Type B pancreatic cell (in vitro differentiated cells): Measurements from ENCODE around the gene CRYBG2. TPM values are rescaled to one million over a fixed set of nuclear protein-coding genes. Genes with fewer than 3 reads are reported as not detected.

Source experiments
- DNase-seq: peaks from one replicate; pipeline ENCODE4 v3.0.0; 2021; ENCODE audit warnings: mixed read lengths; ENCODE audit not compliant: unreplicated experiment; ENCODE audit errors: extremely low spot score
- H3K27ac Mint-ChIP-seq: 2 replicates; pipeline ENCODE4 v1.8.0; 2021; ENCODE audit warnings: mild to moderate bottlenecking, mixed read lengths
- H3K27me3 Mint-ChIP-seq: 2 replicates; pipeline ENCODE4 v1.8.0; 2021; ENCODE audit warnings: mixed read lengths
- H3K36me3 Mint-ChIP-seq: 2 replicates; pipeline ENCODE4 v1.8.0; 2021; ENCODE audit warnings: mixed read lengths
- H3K4me1 Mint-ChIP-seq: one replicate; pipeline ENCODE4 v1.8.0; 2021; ENCODE audit warnings: mixed read lengths; ENCODE audit not compliant: unreplicated experiment
- H3K4me3 Mint-ChIP-seq: 2 replicates; pipeline ENCODE4 v1.8.0; 2021; ENCODE audit warnings: mild to moderate bottlenecking, mixed read lengths
- H3K9me3 Mint-ChIP-seq: 2 replicates; pipeline ENCODE4 v1.8.0; 2021; ENCODE audit warnings: mixed read lengths
- CTCF ChIP-seq: fragments of 200-600 bp; sonication (generic); conservative IDR thresholded peaks from 2 replicates; pipeline ENCODE4 v1.5.0; 2021; ENCODE audit warnings: antibody characterized with exemption, mild to moderate bottlenecking
- total RNA-seq: library from RNA; stranded (reverse); gene quantifications from 2 replicates; pipeline ENCODE4 v1.2.1, GENCODE V29; 2021; ENCODE audit warnings: low replicate concordance

Gene CRYBG2
- total RNA-seq, 1 donor from 2014 or later: 20.0 TPM

- peaks cover 2% of the 10 kb centered on the region for H3K27me3 Mint-ChIP-seq
- H3K36me3 Mint-ChIP-seq: no peaks in the 10 kb centered on the region
- DNase-seq: no peak
- H3K9me3 Mint-ChIP-seq: no peaks in the 10 kb centered on the region
- H3K4me1 Mint-ChIP-seq: peaks cover 21% of the 10 kb centered on the region
- peak overlapping the region; percentile 80 for H3K4me3 Mint-ChIP-seq
- H3K27ac Mint-ChIP-seq: peak overlapping the region; percentile 95
- no peak for TF ChIP-seq CTCF
Measured at GRCh38 chr1:26350701-26351589, 3.0 kb downstream of the CRYBG2 start.

GRCh38 chr1:26350343-26350700 is 3.6 kb downstream of the CRYBG2 start:
- H3K27me3 Mint-ChIP-seq: no peaks in the 10 kb centered on the region
- H3K36me3 Mint-ChIP-seq: no peaks in the 10 kb centered on the region
- peaks cover 21% of the 10 kb centered on the region for H3K4me1 Mint-ChIP-seq
- no peak for TF ChIP-seq CTCF
- DNase-seq: no peak
- H3K9me3 Mint-ChIP-seq: no peaks in the 10 kb centered on the region
- H3K27ac Mint-ChIP-seq: peak overlapping the region; percentile 95
- no peak overlapping the region for H3K4me3 Mint-ChIP-seq

GRCh38 chr1:26349877-26350244 is 4.1 kb downstream of the CRYBG2 start:
- H3K9me3 Mint-ChIP-seq: no peaks in the 10 kb centered on the region
- TF ChIP-seq CTCF: no peak
- H3K27me3 Mint-ChIP-seq: no peaks in the 10 kb centered on the region
- peak overlapping the region; percentile 51 for H3K27ac Mint-ChIP-seq
- peaks cover 21% of the 10 kb centered on the region for H3K4me1 Mint-ChIP-seq
- DNase-seq: no peak
- no peaks in the 10 kb centered on the region for H3K36me3 Mint-ChIP-seq
- no peak overlapping the region for H3K4me3 Mint-ChIP-seq

- no peak for TF ChIP-seq CTCF
- H3K27me3 Mint-ChIP-seq: no peaks in the 10 kb centered on the region
- peak overlapping the region; percentile 51 for H3K27ac Mint-ChIP-seq
- no peaks in the 10 kb centered on the region for H3K36me3 Mint-ChIP-seq
- no peaks in the 10 kb centered on the region for H3K9me3 Mint-ChIP-seq
- H3K4me3 Mint-ChIP-seq: no peak overlapping the region
- H3K4me1 Mint-ChIP-seq: peaks cover 21% of the 10 kb centered on the region
- no peak for DNase-seq
Measured at GRCh38 chr1:26349188-26349876, 4.6 kb downstream of the CRYBG2 start.

- Mint-ChIP-seq H3K36me3 (no peaks in the 10 kb centered on the region), H3K27ac (no peak overlapping the region)
- DNase-seq: no peak
Measured at GRCh38 chr1:26346274-26347033, 7.5 kb downstream of the CRYBG2 start.

More at GRCh38 chr1:26346274-26347033, 7.5 kb downstream of the CRYBG2 start:
- Mint-ChIP-seq H3K27me3 (no peaks in the 10 kb centered on the region), H3K9me3 (no peaks in the 10 kb centered on the region), H3K4me1 (peaks cover 10% of the 10 kb centered on the region), H3K4me3 (no peak overlapping the region)
- TF ChIP-seq CTCF: no peak
